ENCODE data around the gene CCDC190. TPM values are rescaled to one million over a fixed set of nuclear protein-coding genes. Genes with fewer than 3 reads are reported as not detected.
"Not testable (repeated sequence)": the region's sequence is repeated elsewhere in the genome, so short reads cannot be mapped to it uniquely, and the experiment has no call there.

CCDC190 gene
- total and polyA plus RNA-seq, 2 experiments from 2014 or later = not detected

DNA sequence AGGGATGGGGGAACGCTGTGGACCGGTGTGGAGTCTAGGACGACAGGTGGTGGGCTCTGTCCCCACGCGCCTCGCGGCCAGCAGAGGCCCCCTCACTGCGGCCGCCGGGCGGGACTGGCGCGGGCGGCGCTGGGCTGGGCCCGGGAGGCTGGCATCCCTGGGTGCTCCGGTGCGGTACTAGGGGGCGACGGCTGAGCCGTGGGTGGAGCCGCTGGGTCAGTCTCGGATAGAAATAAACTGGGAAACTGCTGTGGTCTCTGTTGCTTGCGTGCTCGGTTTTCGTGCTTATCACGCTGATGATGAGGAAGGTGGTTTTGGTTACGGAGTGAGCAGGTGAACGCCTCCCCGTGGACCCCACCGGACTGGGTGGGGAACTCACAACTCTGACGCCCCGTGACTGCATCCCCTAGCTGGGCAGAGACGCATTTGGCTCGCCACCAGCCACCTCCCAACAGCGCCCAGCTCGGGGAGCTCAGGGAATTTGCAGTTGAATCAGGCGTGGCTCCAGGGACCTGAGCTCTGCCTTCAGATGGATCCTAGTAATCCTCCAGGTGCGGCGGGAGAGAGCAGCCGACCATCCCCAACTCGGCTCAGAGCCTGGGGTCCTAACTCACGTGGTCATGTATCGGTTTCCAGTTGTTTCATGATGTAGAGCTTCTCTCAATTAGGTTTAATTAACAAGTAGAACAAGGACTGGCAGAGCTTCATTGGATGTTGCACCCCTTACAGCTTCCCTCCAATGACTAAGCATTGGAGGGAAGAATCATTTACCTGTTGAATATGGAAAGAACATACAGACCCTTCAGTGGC lies 38.4 kb downstream of the CCDC190 start (continued):
- TF ChIP-seq, protein P1, sequence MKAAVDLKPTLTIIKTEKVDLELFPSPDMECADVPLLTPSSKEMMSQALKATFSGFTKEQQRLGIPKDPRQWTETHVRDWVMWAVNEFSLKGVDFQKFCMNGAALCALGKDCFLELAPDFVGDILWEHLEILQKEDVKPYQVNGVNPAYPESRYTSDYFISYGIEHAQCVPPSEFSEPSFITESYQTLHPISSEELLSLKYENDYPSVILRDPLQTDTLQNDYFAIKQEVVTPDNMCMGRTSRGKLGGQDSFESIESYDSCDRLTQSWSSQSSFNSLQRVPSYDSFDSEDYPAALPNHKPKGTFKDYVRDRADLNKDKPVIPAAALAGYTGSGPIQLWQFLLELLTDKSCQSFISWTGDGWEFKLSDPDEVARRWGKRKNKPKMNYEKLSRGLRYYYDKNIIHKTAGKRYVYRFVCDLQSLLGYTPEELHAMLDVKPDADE (IDR thresholded peaks at IDR 0.05) = no peak
- TF ChIP-seq, protein P2, sequence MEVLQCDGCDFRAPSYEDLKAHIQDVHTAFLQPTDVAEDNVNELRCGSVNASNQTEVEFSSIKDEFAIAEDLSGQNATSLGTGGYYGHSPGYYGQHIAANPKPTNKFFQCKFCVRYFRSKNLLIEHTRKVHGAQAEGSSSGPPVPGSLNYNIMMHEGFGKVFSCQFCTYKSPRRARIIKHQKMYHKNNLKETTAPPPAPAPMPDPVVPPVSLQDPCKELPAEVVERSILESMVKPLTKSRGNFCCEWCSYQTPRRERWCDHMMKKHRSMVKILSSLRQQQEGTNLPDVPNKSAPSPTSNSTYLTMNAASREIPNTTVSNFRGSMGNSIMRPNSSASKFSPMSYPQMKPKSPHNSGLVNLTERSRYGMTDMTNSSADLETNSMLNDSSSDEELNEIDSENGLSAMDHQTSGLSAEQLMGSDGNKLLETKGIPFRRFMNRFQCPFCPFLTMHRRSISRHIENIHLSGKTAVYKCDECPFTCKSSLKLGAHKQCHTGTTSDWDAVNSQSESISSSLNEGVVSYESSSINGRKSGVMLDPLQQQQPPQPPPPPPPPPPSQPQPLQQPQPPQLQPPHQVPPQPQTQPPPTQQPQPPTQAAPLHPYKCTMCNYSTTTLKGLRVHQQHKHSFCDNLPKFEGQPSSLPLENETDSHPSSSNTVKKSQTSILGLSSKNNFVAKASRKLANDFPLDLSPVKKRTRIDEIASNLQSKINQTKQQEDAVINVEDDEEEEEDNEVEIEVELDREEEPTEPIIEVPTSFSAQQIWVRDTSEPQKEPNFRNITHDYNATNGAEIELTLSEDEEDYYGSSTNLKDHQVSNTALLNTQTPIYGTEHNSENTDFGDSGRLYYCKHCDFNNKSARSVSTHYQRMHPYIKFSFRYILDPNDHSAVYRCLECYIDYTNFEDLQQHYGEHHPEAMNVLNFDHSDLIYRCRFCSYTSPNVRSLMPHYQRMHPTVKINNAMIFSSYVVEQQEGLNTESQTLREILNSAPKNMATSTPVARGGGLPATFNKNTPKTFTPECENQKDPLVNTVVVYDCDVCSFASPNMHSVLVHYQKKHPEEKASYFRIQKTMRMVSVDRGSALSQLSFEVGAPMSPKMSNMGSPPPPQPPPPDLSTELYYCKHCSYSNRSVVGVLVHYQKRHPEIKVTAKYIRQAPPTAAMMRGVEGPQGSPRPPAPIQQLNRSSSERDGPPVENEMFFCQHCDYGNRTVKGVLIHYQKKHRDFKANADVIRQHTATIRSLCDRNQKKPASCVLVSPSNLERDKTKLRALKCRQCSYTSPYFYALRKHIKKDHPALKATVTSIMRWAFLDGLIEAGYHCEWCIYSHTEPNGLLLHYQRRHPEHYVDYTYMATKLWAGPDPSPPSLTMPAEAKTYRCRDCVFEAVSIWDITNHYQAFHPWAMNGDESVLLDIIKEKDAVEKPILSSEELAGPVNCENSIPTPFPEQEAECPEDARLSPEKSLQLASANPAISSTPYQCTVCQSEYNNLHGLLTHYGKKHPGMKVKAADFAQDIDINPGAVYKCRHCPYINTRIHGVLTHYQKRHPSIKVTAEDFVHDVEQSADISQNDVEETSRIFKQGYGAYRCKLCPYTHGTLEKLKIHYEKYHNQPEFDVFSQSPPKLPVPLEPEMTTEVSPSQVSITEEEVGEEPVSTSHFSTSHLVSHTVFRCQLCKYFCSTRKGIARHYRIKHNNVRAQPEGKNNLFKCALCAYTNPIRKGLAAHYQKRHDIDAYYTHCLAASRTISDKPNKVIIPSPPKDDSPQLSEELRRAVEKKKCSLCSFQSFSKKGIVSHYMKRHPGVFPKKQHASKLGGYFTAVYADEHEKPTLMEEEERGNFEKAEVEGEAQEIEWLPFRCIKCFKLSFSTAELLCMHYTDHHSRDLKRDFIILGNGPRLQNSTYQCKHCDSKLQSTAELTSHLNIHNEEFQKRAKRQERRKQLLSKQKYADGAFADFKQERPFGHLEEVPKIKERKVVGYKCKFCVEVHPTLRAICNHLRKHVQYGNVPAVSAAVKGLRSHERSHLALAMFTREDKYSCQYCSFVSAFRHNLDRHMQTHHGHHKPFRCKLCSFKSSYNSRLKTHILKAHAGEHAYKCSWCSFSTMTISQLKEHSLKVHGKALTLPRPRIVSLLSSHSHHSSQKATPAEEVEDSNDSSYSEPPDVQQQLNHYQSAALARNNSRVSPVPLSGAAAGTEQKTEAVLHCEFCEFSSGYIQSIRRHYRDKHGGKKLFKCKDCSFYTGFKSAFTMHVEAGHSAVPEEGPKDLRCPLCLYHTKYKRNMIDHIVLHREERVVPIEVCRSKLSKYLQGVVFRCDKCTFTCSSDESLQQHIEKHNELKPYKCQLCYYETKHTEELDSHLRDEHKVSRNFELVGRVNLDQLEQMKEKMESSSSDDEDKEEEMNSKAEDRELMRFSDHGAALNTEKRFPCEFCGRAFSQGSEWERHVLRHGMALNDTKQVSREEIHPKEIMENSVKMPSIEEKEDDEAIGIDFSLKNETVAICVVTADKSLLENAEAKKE (CRISPR knock-in tag; IDR thresholded peaks at IDR 0.05) = no peak

DNA sequence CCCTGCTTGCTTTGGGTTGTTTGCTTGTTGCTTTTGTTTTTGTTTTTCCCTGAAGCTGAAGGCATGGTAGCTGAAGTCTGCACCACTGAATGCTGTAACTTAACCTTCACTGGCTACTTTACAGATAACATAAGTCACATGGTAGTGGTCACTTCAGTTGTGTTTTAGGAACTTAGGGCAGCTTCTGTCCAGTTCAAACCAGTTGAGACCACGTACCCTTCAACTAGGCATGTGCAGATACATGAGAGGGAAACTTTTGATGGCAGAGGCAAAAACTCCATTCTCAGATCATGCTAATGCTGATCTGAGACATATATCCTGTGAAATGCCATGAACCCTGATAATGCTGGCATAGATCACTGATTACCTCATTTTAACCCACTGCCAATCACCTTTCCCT lies 42.3 kb downstream of the CCDC190 start:
- H3K4me3 ChIP-seq; DNase-seq (ENCODE audit: low spot score); H3K4me3 Mint-ChIP-seq; H4K20me1 ChIP-seq (replicated peaks; ENCODE audit: insufficient read depth); H3F3A ChIP-seq (replicated peaks; ENCODE audit: low read depth); H3K9me2 ChIP-seq (ENCODE audit: insufficient read depth); H3K9me3 Mint-ChIP-seq; ATAC-seq; H3K27me3 ChIP-seq (ENCODE audit: insufficient read depth); H3K4me2 ChIP-seq; H3K27ac ChIP-seq (ENCODE audit: low read depth); H3K79me2 ChIP-seq (replicated peaks; ENCODE audit: insufficient read depth); H3K36me3 Mint-ChIP-seq (ENCODE audit: low read depth); H3K27ac Mint-ChIP-seq; H3K36me3 ChIP-seq (ENCODE audit: insufficient read depth); H2AFZ ChIP-seq; H3K27me3 Mint-ChIP-seq (ENCODE audit: insufficient read depth, low read depth, poor library complexity): not testable (repeated sequence)
- peaks cover 13% of the 10 kb centered on the region for H3K4me1 Mint-ChIP-seq
- H3K4me1 ChIP-seq (ENCODE audit: insufficient read depth) = peaks cover 15% of the 10 kb centered on the region

DNA sequence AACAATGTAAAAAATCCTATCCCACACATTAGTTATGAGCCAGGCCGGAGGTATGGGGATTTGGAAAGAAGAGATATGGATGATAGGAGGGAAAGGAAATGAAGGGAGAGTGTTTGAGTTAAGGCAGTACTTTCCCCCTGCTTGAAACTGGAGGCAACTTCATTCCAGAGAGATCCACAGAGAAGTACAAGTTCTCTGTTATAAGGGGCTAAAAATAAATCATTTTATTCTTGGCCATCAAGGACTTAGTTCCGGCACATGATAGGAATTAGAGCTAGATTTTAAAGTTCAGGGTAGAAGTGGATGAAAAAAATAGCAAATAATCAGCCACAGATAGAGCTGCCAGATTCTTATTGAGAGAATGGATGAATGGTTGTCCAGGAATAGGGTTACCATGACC lies 42.8 kb downstream of the CCDC190 start:
- not testable (repeated sequence) for H3K36me3 Mint-ChIP-seq (ENCODE audit: low read depth); ATAC-seq; H3K79me2 ChIP-seq (replicated peaks; ENCODE audit: insufficient read depth); H3K27ac Mint-ChIP-seq; H3K27me3 ChIP-seq (ENCODE audit: insufficient read depth); H3K9me2 ChIP-seq (ENCODE audit: insufficient read depth); H2AFZ ChIP-seq; H4K20me1 ChIP-seq (replicated peaks; ENCODE audit: insufficient read depth); H3K36me3 ChIP-seq (ENCODE audit: insufficient read depth); H3K4me2 ChIP-seq; H3K4me3 ChIP-seq; DNase-seq (ENCODE audit: low spot score); H3F3A ChIP-seq (replicated peaks; ENCODE audit: low read depth); H3K4me1 ChIP-seq (ENCODE audit: insufficient read depth); H3K27ac ChIP-seq (ENCODE audit: low read depth); H3K4me3 Mint-ChIP-seq; H3K27me3 Mint-ChIP-seq (ENCODE audit: insufficient read depth, low read depth, poor library complexity); H3K9me3 Mint-ChIP-seq
- peaks cover 10% of the 10 kb centered on the region for H3K4me1 Mint-ChIP-seq

DNA sequence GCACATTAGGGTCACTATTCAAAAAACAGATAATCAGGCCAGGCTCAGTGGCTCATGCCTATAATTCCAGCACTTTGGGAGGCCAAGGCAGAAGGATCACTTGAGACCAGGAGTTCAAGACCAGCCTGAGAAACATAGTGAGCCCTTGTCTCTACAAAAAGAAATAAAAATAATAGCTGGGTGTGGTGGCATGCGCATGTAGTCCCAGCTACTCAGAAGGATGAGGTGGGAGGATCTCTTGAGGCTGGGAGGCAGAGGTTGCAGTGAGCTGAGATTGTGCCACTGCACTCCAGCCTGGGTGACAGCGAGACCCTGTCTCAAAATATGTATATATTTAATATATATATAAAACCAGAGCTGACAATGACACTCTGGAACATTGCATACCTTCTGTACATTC lies 48.6 kb downstream of the CCDC190 start:
- peaks cover 21% of the 10 kb centered on the region; the same call in 2 of the 3 replicates for H3K36me3 Mint-ChIP-seq (ENCODE audit: low read depth)
- not testable (repeated sequence) for H3K4me1 ChIP-seq (ENCODE audit: insufficient read depth); H3K4me3 ChIP-seq; H3K27ac Mint-ChIP-seq; H3K27me3 Mint-ChIP-seq (ENCODE audit: insufficient read depth, low read depth, poor library complexity); ATAC-seq; H3K27me3 ChIP-seq (ENCODE audit: insufficient read depth); H2AFZ ChIP-seq; DNase-seq (ENCODE audit: low spot score); H4K20me1 ChIP-seq (replicated peaks; ENCODE audit: insufficient read depth); H3K9me3 Mint-ChIP-seq; H3K9me2 ChIP-seq (ENCODE audit: insufficient read depth); H3K27ac ChIP-seq (ENCODE audit: low read depth); H3K4me2 ChIP-seq; H3K4me3 Mint-ChIP-seq; H3K4me1 Mint-ChIP-seq; H3K79me2 ChIP-seq (replicated peaks; ENCODE audit: insufficient read depth); H3K36me3 ChIP-seq (ENCODE audit: insufficient read depth); H3F3A ChIP-seq (replicated peaks; ENCODE audit: low read depth)

DNA sequence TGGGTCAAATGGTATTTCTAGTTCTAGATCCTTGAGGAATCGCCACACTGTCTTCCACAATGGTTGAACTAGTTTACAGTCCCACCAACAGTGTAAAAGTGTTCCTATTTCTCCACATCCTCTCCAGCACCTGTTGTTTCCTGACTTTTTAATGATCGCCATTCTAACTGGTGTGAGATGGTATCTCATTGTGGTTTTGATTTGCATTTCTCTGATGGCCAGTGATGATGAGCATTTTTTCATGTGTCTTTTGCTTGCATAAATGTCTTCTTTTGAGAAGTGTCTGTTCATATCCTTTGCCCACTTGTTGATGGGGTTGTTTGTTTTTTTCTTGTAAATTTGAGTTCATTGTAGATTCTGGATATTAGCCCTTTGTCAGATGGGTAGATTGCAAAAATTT lies 53.5 kb downstream of the CCDC190 start:
- not testable (repeated sequence) for ATAC-seq; H3K4me1 Mint-ChIP-seq; H3K27ac Mint-ChIP-seq; H3K79me2 ChIP-seq (replicated peaks; ENCODE audit: insufficient read depth); H2AFZ ChIP-seq; H3K9me2 ChIP-seq (ENCODE audit: insufficient read depth); H3K27me3 Mint-ChIP-seq (ENCODE audit: insufficient read depth, low read depth, poor library complexity); H3K9me3 Mint-ChIP-seq; H3F3A ChIP-seq (replicated peaks; ENCODE audit: low read depth); DNase-seq (ENCODE audit: low spot score); H3K4me3 Mint-ChIP-seq; H3K4me1 ChIP-seq (ENCODE audit: insufficient read depth); H3K4me3 ChIP-seq; H4K20me1 ChIP-seq (replicated peaks; ENCODE audit: insufficient read depth); H3K27ac ChIP-seq (ENCODE audit: low read depth); H3K4me2 ChIP-seq; H3K27me3 ChIP-seq (ENCODE audit: insufficient read depth)
- peaks cover 23% of the 10 kb centered on the region for H3K36me3 ChIP-seq (ENCODE audit: insufficient read depth)
- peaks cover 58% of the 10 kb centered on the region for H3K36me3 Mint-ChIP-seq (ENCODE audit: low read depth)
